AG09319 (cell line): ENCODE measurements around the gene PLXNA3.

Experiments used
- DNase-seq: peaks from one replicate; pipeline ENCODE4 v3.0.0-alpha.2; 2010; ENCODE audit warnings: low read depth; ENCODE audit errors: extremely low read depth
- CTCF ChIP-seq: IDR thresholded peaks from 2 replicates; pipeline ENCODE4 v1.5.1; 2011; ENCODE audit warnings: low read depth, mild to moderate bottlenecking, inconsistent platforms, low read length, moderate library complexity

PLXNA3 gene

GRCh38 chrX:154473683-154474082 is 15.6 kb downstream of the PLXNA3 start:
- TF ChIP-seq CTCF, result no peak
- no peak for DNase-seq

- no peak for DNase-seq
Observed at GRCh38 chrX:154476821-154477220, 18.7 kb downstream of the PLXNA3 start.

GRCh38 chrX:154477891-154478477 is 19.9 kb downstream of the PLXNA3 start:
- no peak for TF ChIP-seq CTCF
- no peak for DNase-seq

More at GRCh38 chrX:154476821-154477220, 18.7 kb downstream of the PLXNA3 start:
- no peak for TF ChIP-seq CTCF

GRCh38 chrX:154478728-154479622 is 20.9 kb downstream of the PLXNA3 start, which contains the start of gene LAGE3:
LAGE3 (minus strand) TSS chrX:154479281; CDS start chrX:154478915, 366 bp downstream.
- peak; percentile 67 for DNase-seq
- TF ChIP-seq CTCF, result no peak

- DNase-seq, result no peak
- TF ChIP-seq CTCF, result no peak
Observed at GRCh38 chrX:154481195-154481594, 23.1 kb downstream of the PLXNA3 start.

GRCh38 chrX:154481911-154482601 is 24.0 kb downstream of the PLXNA3 start:
- no peak for TF ChIP-seq CTCF
- no peak for DNase-seq
